ENCODE results near the gene BTNL8.

The BTNL8 gene

DNA sequence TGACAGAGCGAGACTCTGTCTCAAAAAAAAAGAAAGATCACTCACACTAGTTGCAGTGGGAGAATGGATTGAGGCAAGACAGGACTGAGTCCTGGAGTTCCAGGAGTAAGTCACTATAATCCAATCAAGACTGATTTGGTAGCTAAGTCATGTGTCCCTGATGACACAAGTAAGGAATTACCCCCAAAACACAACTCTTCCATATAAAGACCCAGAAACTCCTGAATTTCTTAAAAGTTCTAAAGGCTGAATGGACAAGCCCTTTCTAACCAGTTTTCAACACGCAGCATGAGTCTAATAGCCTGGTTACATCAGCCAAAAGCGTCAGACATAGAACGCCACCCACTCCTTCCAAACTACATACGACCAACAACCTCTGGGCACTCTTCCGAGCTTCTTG, 40.4 kb upstream of the BTNL8 start:
- TF ChIP-seq, protein P1, sequence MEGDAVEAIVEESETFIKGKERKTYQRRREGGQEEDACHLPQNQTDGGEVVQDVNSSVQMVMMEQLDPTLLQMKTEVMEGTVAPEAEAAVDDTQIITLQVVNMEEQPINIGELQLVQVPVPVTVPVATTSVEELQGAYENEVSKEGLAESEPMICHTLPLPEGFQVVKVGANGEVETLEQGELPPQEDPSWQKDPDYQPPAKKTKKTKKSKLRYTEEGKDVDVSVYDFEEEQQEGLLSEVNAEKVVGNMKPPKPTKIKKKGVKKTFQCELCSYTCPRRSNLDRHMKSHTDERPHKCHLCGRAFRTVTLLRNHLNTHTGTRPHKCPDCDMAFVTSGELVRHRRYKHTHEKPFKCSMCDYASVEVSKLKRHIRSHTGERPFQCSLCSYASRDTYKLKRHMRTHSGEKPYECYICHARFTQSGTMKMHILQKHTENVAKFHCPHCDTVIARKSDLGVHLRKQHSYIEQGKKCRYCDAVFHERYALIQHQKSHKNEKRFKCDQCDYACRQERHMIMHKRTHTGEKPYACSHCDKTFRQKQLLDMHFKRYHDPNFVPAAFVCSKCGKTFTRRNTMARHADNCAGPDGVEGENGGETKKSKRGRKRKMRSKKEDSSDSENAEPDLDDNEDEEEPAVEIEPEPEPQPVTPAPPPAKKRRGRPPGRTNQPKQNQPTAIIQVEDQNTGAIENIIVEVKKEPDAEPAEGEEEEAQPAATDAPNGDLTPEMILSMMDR (IDR thresholded peaks at IDR 0.05; ENCODE audit: low read depth, low read length): no peak
- no peak for DNase-seq (ENCODE audit: low read depth in 2 of 2)
- H3K4me3 ChIP-seq (replicated peaks in 1 of 2; ENCODE audit: low read depth in 2 of 2, low read length in 2 of 2): no peak overlapping the region

DNA sequence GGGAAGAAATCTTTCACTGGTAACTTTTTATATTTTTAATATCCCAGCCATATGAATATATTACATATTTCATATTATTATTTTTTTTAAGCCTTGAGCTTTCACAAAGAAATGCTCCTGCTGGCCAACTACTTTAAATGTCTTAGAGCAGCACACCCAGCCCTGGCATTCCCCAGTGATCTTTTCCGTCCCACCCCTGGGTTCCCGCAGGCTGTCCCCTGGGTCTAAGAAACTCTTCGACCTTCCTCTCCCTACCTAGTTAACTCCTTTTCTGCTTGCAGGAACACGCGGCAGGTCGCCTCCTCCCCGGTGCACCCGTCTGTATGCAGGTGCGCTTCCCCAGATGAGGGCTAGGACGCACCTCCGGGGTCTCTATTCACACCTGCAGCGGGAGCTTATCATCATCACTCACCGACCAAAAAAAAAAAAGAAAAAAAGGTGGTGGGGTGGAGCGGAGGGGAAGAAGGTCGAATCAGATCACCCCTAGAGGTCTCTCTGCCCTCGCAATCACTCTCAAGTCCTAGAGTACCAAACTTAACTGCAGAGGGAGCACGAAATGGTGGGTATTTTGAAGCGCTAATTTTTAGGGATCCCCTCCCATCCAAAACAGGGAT, 38.6 kb upstream of the BTNL8 start:
- TF ChIP-seq, protein P1 (IDR thresholded peaks at IDR 0.05; ENCODE audit: low read depth, low read length): no peak
- DNase-seq (ENCODE audit: low read depth in 2 of 2): peak in 1 of 2 donors; percentile 16
- H3K4me3 ChIP-seq (replicated peaks in 1 of 2; ENCODE audit: low read depth in 2 of 2, low read length in 2 of 2): peak overlapping the region; percentile 93 to 99

DNA sequence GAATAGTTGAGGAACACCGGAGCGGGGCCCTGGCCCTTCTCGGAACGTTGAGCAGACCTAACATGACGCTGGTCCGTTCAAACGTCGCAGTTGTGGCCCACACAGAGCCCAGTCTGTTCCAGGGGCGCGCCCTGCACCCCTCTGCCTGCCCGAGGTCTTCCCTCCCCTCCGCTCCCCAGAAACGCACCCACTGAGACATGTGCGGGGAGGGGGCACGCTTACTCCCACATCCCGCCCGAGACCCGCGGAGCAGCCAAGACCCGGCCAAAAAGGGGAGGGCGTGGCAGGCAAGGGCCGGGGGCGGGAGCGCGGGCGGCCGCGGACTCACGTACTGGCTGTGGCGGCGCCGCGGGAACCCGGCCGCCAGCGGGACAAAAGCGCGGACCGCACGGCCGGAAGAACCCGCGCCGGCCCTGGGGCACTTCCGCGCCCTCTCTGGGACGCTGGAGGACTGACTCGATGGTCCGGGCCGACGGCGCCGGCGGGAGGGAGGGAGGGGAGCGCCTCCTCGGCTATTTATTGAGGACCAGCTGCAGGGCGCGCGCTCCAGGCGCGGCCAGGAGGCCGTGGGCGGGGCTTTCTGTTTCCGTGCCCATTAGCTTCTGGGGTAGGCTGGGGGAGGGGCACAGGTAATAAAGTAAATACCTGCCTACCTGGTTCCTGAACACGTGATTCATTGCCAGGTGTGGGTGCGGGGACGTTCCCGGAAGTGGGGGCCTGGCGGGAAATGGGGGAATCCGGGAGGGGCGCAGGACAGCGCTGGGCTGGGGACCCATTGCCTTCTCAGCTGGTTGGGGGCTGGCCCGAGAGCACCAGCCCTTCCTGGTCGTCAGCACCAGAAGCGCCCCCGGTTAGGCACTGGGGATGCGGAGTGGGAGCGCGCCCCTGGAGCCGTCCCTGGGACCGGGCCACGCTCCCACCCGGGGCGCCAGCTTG, 37.8 kb upstream of the BTNL8 start, which contains the start of gene ZFP62:
Gene ZFP62 (minus strand): TSS at position 390 of the 936 bp plus-strand sequence. CDS start 57 bp downstream, at position 333.
- peak within 1 kb of the TSS; percentile 93 to 99 for H3K4me3 ChIP-seq (replicated peaks in 1 of 2; ENCODE audit: low read depth in 2 of 2, low read length in 2 of 2)
- TF ChIP-seq, protein P1 (IDR thresholded peaks at IDR 0.05; ENCODE audit: low read depth, low read length): no peak
- DNase-seq (ENCODE audit: low read depth in 2 of 2): peak; percentile 89 to 94

DNA sequence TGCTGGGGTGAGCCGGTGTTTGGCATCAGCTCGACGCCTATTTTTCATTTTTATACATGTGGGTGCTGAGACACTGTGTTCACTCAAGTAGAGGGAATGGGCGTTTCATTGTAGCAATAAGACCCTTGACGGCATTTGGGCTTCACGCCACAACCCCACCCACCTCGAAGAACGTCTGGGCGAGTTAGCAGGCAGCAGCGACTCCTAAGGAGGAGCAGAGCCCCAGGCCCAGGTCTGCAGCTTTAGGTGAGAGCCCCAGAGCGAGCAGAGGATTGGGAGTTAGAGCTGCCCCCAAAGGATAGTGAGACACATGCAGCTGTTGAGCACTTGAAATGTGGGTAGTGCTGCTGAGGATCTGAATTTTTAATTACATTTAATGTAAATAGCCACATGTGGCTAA, 36.3 kb upstream of the BTNL8 start:
- DNase-seq (ENCODE audit: low read depth in 2 of 2): no peak
- TF ChIP-seq, protein P1 (IDR thresholded peaks at IDR 0.05; ENCODE audit: low read depth, low read length): no peak
- H3K4me3 ChIP-seq (replicated peaks in 1 of 2; ENCODE audit: low read depth in 2 of 2, low read length in 2 of 2): no peak overlapping the region

DNA sequence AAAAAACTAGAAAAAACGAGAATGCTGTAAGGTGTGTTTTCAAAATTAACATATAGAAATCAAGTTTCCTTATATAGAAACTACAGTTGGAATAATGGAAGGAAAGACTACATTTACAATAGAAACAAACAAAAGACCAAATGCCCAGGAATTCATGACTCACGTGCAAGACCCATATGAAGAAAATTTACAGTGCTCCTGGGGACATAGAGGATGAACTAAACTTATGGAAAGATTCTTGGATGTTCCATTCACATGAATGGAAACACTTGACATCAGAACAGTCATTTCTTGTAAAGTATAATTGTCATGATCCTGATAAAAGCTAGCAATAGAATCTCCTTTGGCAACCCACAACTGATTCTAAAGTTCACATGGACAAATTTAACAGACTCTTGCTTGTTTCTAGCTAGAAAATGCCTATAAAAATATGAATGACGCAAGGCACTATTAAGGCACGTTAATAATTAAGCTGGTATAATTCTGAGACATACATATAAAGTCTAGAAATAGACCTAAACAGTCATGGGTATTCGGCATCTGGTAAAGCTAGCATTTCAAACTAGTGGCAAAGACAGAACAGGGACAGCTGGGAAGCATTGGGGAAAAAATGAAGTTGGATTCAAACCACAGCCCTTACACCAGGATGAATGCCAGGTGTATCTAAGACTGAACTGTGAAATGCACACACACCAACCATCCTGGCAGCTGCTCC, 32.8 kb upstream of the BTNL8 start:
- H3K4me3 ChIP-seq (replicated peaks in 1 of 2; ENCODE audit: low read depth in 2 of 2, low read length in 2 of 2): no peak overlapping the region
- no peak for DNase-seq (ENCODE audit: low read depth in 2 of 2)
- TF ChIP-seq, protein P1 (IDR thresholded peaks at IDR 0.05; ENCODE audit: low read depth, low read length): no peak

DNA sequence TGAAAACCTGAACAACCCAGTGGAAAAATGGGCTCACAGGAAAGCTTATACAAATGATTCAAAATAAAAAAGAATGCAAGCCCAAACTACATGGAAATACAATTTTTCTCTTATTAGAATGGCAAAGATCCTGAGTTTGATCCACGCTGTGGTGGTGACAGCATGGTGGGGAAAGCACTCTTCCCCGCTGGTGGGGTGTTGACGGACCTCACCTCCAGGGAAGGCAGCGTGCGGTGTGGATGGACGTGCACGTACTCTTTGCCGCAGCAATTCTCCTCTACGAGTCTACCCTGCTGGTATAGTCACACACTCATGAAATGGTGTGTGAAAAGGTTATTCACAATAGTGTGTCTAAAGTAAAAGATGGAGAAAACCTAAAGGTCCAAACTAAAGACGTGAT, 32.0 kb upstream of the BTNL8 start:
- no peak overlapping the region for H3K4me3 ChIP-seq (replicated peaks in 1 of 2; ENCODE audit: low read depth in 2 of 2, low read length in 2 of 2)
- TF ChIP-seq, protein P1 (IDR thresholded peaks at IDR 0.05; ENCODE audit: low read depth, low read length): no peak
- DNase-seq (ENCODE audit: low read depth in 2 of 2): no peak

All from cardiac fibroblast (primary cell).